ENCODE data around the gene KIAA0930. TPM values are rescaled to one million over a fixed set of nuclear protein-coding genes. Genes with fewer than 3 reads are reported as not detected.
A peak's percentile ranks its signal among the peaks of the same experiment; 100 is the strongest.

Gene KIAA0930
- total and polyA plus RNA-seq, 2 of the 4 experiments (the other 2 are of a cell fraction), result 25.3 to 34.1 TPM

DNA sequence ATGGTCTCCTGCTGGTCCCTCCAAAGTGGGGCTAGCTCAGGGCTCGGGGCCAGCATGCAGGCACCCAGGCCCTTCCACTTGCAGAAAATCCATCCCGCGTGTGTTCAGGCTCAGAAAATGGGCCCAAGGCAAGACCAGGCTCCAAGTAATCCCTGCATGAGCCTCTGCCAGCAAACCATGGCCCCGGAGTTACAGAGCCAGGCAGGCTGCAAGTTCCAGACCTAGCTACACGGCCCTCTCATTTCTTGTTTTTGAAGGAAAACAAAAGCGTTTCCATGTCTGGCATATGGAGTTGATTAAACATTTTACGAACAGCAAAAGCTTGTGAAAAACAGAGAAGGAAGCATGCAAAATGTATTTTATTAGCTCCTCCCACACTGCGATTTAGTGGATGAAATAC is 29.7 kb downstream of the KIAA0930 start:
- H2BK20ac ChIP-seq (ENCODE audit: low read depth, low read length), result 0 out of 2 replicates have a peak overlapping the region, but pooled peaks have one; percentile 82
- H3K4me2 ChIP-seq (ENCODE audit: low read depth, low read length), result no peak overlapping the region; the same call in 1 of the 2 replicates
- H3K9ac ChIP-seq (ENCODE audit: low read depth, low read length), result no peak overlapping the region
- peak overlapping the region; percentile 76 for H3K4ac ChIP-seq (ENCODE audit: low read depth, low read length)
- H3K27me3 ChIP-seq (ENCODE audit: control insufficient read depth, insufficient read depth, low read length), result no peaks in the 10 kb centered on the region
- H2BK15ac ChIP-seq (ENCODE audit: low read depth, low read length), result peak overlapping the region; percentile 57; the same call in 1 of the 3 replicates
- H3K4me1 ChIP-seq (ENCODE audit: control insufficient read depth, insufficient read depth, low read length), result peaks cover 40% of the 10 kb centered on the region
- CTCF ChIA-PET, result no interaction called here
- POLR2A ChIA-PET (ENCODE audit: unreplicated experiment), result no interaction called here
- peak overlapping the region; percentile 84; the same call in 1 of the 2 replicates for H4K91ac ChIP-seq (ENCODE audit: insufficient read depth, low read depth, low read length)
- intact Hi-C loops (cut with micrococcal nuclease), result no loop called here
- WGBS, 2 experiments (ENCODE audit: extremely low coverage in 2 of 2, insufficient read length in 1 of 2), result 92% methylated on average over 5 of the region's 8 CpGs; no CpG with 5 or more reads in 1 of the 2 experiments
- H3K4me3 ChIP-seq (ENCODE audit: insufficient read depth, low read depth, low read length), result no peak overlapping the region
- BruUV-seq (replicated peaks), result no TSS peak
- ATAC-seq (ENCODE audit: low read depth) (no peak), DNase-seq (no peak)
- peaks cover 40% of the 10 kb centered on the region for H4K20me1 ChIP-seq (ENCODE audit: insufficient read depth, low read length)
- H3K14ac ChIP-seq (replicated peaks; ENCODE audit: low read depth, low read length), result peak overlapping the region; percentile 87; the same call in 1 of the 2 replicates
- in situ Hi-C loops (cut with MboI; ENCODE audit: low sequenced_read_pairs), result no loop called here
- peak overlapping the region; percentile 98; the same call in 1 of the 2 replicates for H2AK5ac ChIP-seq (ENCODE audit: low read depth, low read length)
- H2BK5ac ChIP-seq (ENCODE audit: low read depth, low read length, poor library complexity, severe bottlenecking), result no peak overlapping the region
- peaks cover 2% of the 10 kb centered on the region; the same call in 1 of the 2 replicates for H3K36me3 ChIP-seq (ENCODE audit: control insufficient read depth, insufficient read depth, low read length)
- peak overlapping the region; percentile 30; the same call in 1 of the 2 replicates for H3K23ac ChIP-seq (ENCODE audit: low read depth, low read length)
- H3K27ac ChIP-seq (ENCODE audit: insufficient read depth, low read length), result peak overlapping the region; percentile 75; the same call in 1 of the 2 replicates
- peak overlapping the region; percentile 82; the same call in 1 of the 2 replicates for H2BK120ac ChIP-seq (ENCODE audit: low read depth, low read length)
- H3K9me1 ChIP-seq (ENCODE audit: insufficient read depth, low read length), result peaks cover 34% of the 10 kb centered on the region
- no peak overlapping the region; a peak in 1 of 4 replicates for H4K8ac ChIP-seq (ENCODE audit: low read depth in 2 of 2, low read length in 2 of 2)
- H3K56ac ChIP-seq (ENCODE audit: extremely low read depth, insufficient read depth, low read length), result no peak overlapping the region
- TF ChIP-seq RCOR1 (IDR thresholded peaks at IDR 0.05; ENCODE audit: insufficient replicate concordance, low read length) (no peak), POLR2A (IDR thresholded peaks at IDR 0.05; ENCODE audit: low read depth, low read length) (no peak), MAFK (IDR thresholded peaks at IDR 0.05; ENCODE audit: low read depth, low read length) (no peak), SMC3 (IDR thresholded peaks at IDR 0.05; ENCODE audit: low read depth, low read length) (no peak), RAD21 (IDR thresholded peaks at IDR 0.05; ENCODE audit: low read length) (no peak), CHD1 (IDR thresholded peaks at IDR 0.05; ENCODE audit: low read depth, low read length) (no peak), MXI1 (IDR thresholded peaks at IDR 0.05; ENCODE audit: borderline replicate concordance, low read depth, low read length) (no peak), MAZ (IDR thresholded peaks at IDR 0.05; ENCODE audit: borderline replicate concordance, low read depth, low read length) (no peak), BHLHE40 (IDR thresholded peaks at IDR 0.05; ENCODE audit: low read depth, low read length) (no peak), RFX5 (IDR thresholded peaks at IDR 0.05; ENCODE audit: low read depth, low read length) (no peak)
- TF ChIP-seq, protein P1, sequence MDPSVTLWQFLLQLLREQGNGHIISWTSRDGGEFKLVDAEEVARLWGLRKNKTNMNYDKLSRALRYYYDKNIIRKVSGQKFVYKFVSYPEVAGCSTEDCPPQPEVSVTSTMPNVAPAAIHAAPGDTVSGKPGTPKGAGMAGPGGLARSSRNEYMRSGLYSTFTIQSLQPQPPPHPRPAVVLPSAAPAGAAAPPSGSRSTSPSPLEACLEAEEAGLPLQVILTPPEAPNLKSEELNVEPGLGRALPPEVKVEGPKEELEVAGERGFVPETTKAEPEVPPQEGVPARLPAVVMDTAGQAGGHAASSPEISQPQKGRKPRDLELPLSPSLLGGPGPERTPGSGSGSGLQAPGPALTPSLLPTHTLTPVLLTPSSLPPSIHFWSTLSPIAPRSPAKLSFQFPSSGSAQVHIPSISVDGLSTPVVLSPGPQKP (IDR thresholded peaks at IDR 0.05; ENCODE audit: borderline replicate concordance, low read depth, low read length), result no peak
- TF ChIP-seq, protein P2, sequence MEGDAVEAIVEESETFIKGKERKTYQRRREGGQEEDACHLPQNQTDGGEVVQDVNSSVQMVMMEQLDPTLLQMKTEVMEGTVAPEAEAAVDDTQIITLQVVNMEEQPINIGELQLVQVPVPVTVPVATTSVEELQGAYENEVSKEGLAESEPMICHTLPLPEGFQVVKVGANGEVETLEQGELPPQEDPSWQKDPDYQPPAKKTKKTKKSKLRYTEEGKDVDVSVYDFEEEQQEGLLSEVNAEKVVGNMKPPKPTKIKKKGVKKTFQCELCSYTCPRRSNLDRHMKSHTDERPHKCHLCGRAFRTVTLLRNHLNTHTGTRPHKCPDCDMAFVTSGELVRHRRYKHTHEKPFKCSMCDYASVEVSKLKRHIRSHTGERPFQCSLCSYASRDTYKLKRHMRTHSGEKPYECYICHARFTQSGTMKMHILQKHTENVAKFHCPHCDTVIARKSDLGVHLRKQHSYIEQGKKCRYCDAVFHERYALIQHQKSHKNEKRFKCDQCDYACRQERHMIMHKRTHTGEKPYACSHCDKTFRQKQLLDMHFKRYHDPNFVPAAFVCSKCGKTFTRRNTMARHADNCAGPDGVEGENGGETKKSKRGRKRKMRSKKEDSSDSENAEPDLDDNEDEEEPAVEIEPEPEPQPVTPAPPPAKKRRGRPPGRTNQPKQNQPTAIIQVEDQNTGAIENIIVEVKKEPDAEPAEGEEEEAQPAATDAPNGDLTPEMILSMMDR (conservative IDR thresholded peaks at IDR 0.05; ENCODE audit: low read depth, low read length), result no peak
- H3K9me3 ChIP-seq (ENCODE audit: control insufficient read depth, insufficient read depth, low read length), result no peaks in the 10 kb centered on the region
- no peak overlapping the region for H4K5ac ChIP-seq (ENCODE audit: low read depth, low read length)
- H2AFZ ChIP-seq (replicated peaks; ENCODE audit: low read length, poor library complexity), result no peak overlapping the region
- peaks cover 27 to 68% of the 10 kb centered on the region in 2 experiments for H3K79me1 ChIP-seq (ENCODE audit: low read depth in 1 of 2, low read length in 2 of 2)
- H2AK9ac ChIP-seq (replicated peaks; ENCODE audit: low read depth, low read length, poor library complexity), result peak overlapping the region; percentile 52
- no peak overlapping the region for H3K18ac ChIP-seq (ENCODE audit: low read depth, low read length)
- dilution Hi-C loops (cut with HindIII; ENCODE audit: low sequenced_read_pairs, unreplicated experiment), result no loop called here
